ENCODE data around the gene SAP25. TPM values are rescaled to one million over a fixed set of nuclear protein-coding genes. Genes with fewer than 3 reads are reported as not detected.

Gene SAP25
- total RNA-seq, 1 experiment from 2014 or later, result 0.48 TPM

- in situ Hi-C loops (cut with HindIII; ENCODE audit: low pct_unique_long_range_greater_than_20kb, low sequenced_read_pairs), result no loop called here
Measured at GRCh38 chr7:100580466-100581283, 7.0 kb upstream of the SAP25 start.

GRCh38 chr7:100578246-100579183 lies 4.8 kb upstream of the SAP25 start:
- in situ Hi-C loops (cut with HindIII; ENCODE audit: low pct_unique_long_range_greater_than_20kb, low sequenced_read_pairs), result no loop called here
- DNase-seq (ENCODE audit: low read depth, low spot score), result no peak

More at GRCh38 chr7:100580466-100581283, 7.0 kb upstream of the SAP25 start:
- no peak for DNase-seq (ENCODE audit: low read depth, low spot score)

GRCh38 chr7:100577507-100577906 lies 3.8 kb upstream of the SAP25 start:
- in situ Hi-C loops (cut with HindIII; ENCODE audit: low pct_unique_long_range_greater_than_20kb, low sequenced_read_pairs), result no loop called here
- DNase-seq (ENCODE audit: low read depth, low spot score), result no peak

- no peak for DNase-seq (ENCODE audit: low read depth, low spot score)
- in situ Hi-C loops (cut with HindIII; ENCODE audit: low pct_unique_long_range_greater_than_20kb, low sequenced_read_pairs), result no loop called here
Measured at GRCh38 chr7:100577103-100577502, 3.4 kb upstream of the SAP25 start.

GRCh38 chr7:100576384-100576993 lies 2.8 kb upstream of the SAP25 start:
- in situ Hi-C loops (cut with HindIII; ENCODE audit: low pct_unique_long_range_greater_than_20kb, low sequenced_read_pairs), result no loop called here
- no peak for DNase-seq (ENCODE audit: low read depth, low spot score)

- in situ Hi-C loops (cut with HindIII; ENCODE audit: low pct_unique_long_range_greater_than_20kb, low sequenced_read_pairs), result no loop called here
- no peak for DNase-seq (ENCODE audit: low read depth, low spot score)
Measured at GRCh38 chr7:100575746-100576383, 2.2 kb upstream of the SAP25 start.

GRCh38 chr7:100575206-100575631 lies 1.5 kb upstream of the SAP25 start:
- in situ Hi-C loops (cut with HindIII; ENCODE audit: low pct_unique_long_range_greater_than_20kb, low sequenced_read_pairs), result no loop called here
- DNase-seq (ENCODE audit: low read depth, low spot score), result no peak

- DNase-seq (ENCODE audit: low read depth, low spot score), result no peak
- in situ Hi-C loops (cut with HindIII; ENCODE audit: low pct_unique_long_range_greater_than_20kb, low sequenced_read_pairs), result no loop called here
Measured at GRCh38 chr7:100574362-100575205, 884 bp upstream of the SAP25 start.

- DNase-seq (ENCODE audit: low read depth, low spot score), result no peak
- in situ Hi-C loops (cut with HindIII; ENCODE audit: low pct_unique_long_range_greater_than_20kb, low sequenced_read_pairs), result no loop called here
Measured at GRCh38 chr7:100572949-100573675, 588 bp downstream of the SAP25 start.

- in situ Hi-C loops (cut with HindIII; ENCODE audit: low pct_unique_long_range_greater_than_20kb, low sequenced_read_pairs), result no loop called here
- no peak for DNase-seq (ENCODE audit: low read depth, low spot score)
Measured at GRCh38 chr7:100572281-100572948, 1.3 kb downstream of the SAP25 start.

GRCh38 chr7:100571829-100572116 lies 1.9 kb downstream of the SAP25 start:
- DNase-seq (ENCODE audit: low read depth, low spot score), result no peak
- in situ Hi-C loops (cut with HindIII; ENCODE audit: low pct_unique_long_range_greater_than_20kb, low sequenced_read_pairs), result no loop called here

- no peak for DNase-seq (ENCODE audit: low read depth, low spot score)
- in situ Hi-C loops (cut with HindIII; ENCODE audit: low pct_unique_long_range_greater_than_20kb, low sequenced_read_pairs), result no loop called here
Measured at GRCh38 chr7:100570954-100571828, 2.5 kb downstream of the SAP25 start.

GRCh38 chr7:100568896-100569844 lies 4.5 kb downstream of the SAP25 start:
- DNase-seq (ENCODE audit: low read depth, low spot score), result peak; percentile 46
- in situ Hi-C loops (cut with HindIII; ENCODE audit: low pct_unique_long_range_greater_than_20kb, low sequenced_read_pairs), result no loop called here

Data from SK-MEL-5 (cell line).